Kasumi-1 (cell line): Measurements from ENCODE around the gene CALCOCO2.
"Not testable (repeated sequence)": the region's sequence is repeated elsewhere in the genome, so short reads cannot be mapped to it uniquely, and the experiment has no call there.

Experiments used
- DNase-seq, 2 experiments: peaks; one replicate each; lab custom pipeline; 2025; lab: John Stamatoyannopoulos, UW

Gene CALCOCO2

DNA sequence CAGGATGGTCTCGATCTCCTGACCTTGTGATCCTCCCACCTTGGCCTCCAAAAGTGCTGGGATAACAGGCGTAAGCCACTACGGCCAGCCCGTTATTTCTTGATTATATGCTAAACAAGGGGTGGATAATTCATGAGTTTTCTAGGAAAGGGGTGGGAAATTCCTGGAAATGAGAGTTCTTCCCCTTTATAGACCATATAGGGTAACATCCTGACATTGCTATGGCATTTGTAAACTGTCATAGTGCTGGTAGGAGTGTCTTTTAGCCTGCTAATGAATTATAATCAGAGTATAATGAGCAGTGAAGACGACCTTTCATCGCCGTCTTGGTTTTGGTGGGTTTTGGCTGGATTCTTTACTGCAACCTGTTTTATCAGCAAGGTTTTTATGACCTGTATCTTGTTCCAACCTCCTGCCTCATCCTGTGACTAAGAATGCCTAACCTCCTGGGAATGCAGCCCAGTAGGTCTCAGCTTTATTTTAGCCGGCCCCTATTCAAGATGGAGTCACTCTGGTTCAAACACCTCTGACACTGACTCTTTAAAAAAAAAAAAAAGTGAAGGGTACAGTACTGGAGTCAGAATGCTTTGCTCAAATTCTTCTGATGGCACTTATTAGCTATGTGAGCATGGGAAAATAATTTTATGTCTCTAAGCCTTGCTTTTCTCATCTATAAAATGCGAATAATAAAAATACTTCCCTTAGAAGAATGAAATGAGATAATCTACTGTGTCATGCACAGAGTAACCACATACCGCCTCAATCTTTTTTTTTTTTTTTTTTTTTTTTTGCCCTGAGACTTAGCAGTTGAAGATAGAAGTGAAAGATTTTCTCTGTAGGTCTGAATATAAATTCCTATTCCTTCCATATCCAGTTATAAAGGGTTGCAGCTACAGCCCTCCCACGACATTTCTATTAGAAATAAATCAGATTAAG, 5.1 kb upstream of the CALCOCO2 start:
- DNase-seq: no peak

DNA sequence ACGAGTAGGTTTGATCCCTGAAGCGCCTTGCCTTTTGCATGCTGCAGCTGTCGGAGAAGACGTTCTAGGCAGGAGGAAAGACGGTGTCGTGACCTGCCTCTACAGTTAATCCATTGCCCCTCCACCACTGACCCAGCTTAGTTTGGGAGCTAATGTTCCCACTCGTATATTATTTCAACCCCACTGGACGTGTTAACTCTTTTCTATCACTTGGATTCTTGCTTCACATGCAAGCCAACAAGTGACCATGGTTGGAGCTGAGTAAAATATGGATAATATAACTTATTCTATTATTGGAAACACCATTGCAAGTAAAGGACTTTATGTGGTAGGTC, 681 bp downstream of the CALCOCO2 start:
- no peak for DNase-seq

- DNase-seq: no peak
These were observed 4.1 kb downstream of the CALCOCO2 start for GRCh38 chr17:48834973-48835372.

DNA sequence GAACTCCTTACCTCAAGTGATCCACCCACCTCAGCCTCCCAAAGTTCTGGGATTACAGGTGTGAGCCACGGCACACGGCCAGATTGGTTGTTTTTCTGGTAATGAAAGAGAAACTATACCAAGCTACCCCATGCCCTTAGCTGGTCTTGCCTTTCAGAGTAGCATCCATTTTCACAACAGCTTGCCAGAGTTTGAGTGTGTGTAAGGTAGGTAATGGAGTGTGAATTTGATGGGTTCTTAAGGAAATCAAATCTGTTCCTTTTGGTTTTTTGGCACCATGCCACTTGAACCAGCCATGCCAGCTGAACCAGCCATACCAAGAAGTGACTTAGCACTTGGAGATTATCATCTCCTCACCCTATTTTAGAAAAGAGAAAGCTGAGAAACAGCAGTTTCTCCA, 5.1 kb downstream of the CALCOCO2 start:
- no peak for DNase-seq

- DNase-seq: peak; percentile 56 to 74
These were observed 6.6 kb downstream of the CALCOCO2 start for GRCh38 chr17:48837458-48837857.

- no peak for DNase-seq
These were observed 9.6 kb downstream of the CALCOCO2 start for GRCh38 chr17:48840441-48840840.

GRCh38 chr17:48841395-48841831, 10.6 kb downstream of the CALCOCO2 start:
- peak; percentile 99 for DNase-seq

DNA sequence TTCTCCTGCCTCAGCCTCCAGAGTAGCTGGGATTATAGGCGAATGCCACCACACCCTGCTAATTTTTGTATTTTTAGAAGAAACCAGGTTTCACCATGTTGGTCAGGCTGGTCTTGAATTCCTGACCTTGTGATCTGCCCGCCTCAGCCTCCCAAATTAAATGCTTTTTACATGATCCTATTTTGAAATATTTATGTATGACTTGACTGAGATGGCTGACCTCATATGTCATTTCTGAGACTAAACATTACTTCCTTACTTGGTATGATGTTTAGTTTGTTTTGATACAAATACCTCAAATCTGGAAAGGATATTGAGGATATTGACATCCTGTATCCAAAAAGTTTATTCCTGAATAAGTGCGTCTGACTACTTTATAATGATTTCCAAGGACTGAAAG, 11.9 kb downstream of the CALCOCO2 start:
- DNase-seq: no peak

DNA sequence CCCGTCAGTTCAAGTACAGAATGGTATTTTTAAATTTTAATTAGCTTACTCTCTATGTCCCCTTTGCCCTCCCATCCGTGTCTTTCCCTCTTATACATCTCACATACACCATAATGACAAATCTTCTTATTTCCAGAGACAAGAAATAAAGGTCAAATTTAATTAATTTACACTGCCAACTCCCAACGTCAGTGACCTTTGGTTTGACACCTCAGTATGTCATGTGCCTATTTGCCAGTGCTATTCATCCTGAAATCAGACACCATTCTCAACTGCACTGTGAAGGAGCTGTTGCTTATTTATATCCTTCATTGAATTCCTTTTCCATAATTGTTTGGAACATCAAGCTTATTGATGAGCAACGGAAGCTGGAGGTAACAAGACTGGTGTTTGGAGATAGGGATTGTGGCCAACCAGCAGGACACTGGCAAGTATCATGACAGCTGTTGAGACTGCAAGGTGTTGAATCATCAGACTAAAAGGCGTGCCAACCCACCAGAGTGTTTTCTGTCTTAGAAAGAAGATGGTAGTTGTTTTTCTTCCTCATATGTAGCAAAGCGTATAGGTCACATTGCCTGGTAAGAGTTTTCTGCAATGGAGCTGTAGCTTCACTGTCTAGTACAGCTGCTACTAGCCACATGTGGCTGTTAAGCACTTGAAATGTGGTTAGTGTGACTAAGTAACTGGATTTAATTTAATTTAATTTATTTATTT, 12.5 kb downstream of the CALCOCO2 start:
- DNase-seq: no peak

- no peak for DNase-seq
These were observed 20.0 kb downstream of the CALCOCO2 start for GRCh38 chr17:48850792-48851323.

DNA sequence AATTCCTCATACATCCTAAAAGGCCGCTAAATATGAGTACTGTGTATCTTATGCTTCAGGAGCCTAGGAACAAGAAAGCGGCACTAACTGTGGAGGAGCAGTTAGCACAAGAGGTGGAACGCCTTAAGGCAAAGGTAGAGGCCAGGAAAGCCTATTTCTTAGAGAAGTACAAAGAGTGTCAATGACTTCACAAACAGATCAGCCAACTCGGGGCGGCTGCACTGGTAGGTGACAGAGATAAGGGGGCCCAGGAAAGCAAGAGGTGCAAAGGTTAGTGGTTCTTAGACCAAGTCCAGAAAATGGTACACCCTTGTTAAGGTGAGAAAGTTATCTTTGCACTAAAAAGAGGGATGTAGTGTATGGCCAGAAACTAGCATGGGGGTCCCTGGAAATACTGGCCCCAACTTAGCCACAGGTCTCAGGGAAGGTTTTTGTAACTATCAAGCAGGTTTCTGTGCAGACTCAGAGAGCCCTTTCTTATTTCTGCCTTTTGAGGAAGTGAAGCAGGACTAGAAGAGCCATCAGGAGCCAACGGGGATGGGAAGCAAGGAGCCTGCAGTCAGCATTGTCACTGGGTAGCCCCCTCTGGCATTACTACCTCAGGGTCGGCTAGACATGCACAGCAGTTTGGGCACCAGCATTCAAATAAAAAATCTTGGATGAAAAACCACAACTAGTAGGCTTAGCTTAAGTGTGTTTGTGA, 24.1 kb downstream of the CALCOCO2 start:
- DNase-seq: no peak

GRCh38 chr17:48856122-48856821, 25.4 kb downstream of the CALCOCO2 start:
- no peak for DNase-seq

DNA sequence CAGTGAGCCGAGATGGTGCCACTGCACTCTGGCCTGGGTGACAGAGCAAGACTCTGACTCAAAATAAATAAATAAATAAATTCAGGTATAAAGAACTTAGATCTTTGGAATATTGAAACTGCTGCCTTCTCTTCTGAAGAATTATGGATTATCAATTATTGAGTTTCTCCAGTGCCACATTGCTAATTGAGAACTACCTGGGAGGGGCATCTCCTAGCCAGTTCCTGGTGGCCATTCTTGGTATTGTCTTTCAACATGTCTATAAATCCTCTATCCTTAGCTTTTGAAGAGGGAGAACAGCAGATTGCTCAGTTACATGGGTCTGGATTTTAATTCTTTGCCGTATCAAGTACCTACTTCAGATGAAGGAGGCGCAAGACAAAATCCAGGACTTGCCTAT, 29.2 kb downstream of the CALCOCO2 start:
- DNase-seq: no peak

- DNase-seq: no peak
These were observed 29.6 kb downstream of the CALCOCO2 start for GRCh38 chr17:48860456-48860855.

- no peak for DNase-seq
These were observed 38.2 kb downstream of the CALCOCO2 start for GRCh38 chr17:48868916-48869500.

GRCh38 chr17:48869821-48870318, 39.0 kb downstream of the CALCOCO2 start:
- DNase-seq: no peak

GRCh38 chr17:48871035-48871550, 40.3 kb downstream of the CALCOCO2 start:
- DNase-seq: no peak

- no peak for DNase-seq
These were observed 40.9 kb downstream of the CALCOCO2 start for GRCh38 chr17:48871551-48872351.

- DNase-seq: not testable (repeated sequence)
These were observed 41.6 kb downstream of the CALCOCO2 start for GRCh38 chr17:48872409-48872808.

DNA sequence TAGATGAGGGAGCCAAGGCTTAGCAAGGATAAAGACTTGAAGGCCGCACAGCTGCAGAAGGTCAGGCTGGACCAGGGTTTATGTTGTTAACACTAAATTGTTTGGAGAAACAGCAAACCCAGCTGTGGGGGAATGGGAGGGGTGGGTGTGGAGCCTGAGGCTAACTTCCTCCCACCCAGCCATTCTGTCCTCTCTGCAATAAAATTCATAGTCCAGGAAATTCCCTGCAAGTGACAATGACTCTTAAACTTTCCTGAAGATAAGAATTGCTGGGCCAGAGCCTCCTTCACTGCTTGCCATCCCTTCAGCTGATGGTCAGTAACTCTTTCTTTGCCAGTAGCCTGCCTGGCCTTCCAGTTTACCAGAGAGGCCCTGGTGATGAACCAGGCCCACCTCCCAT, 42.4 kb downstream of the CALCOCO2 start:
- DNase-seq: no peak
